HG02973 (cell line): ENCODE measurements around the gene PITPNC1.
"Not testable (repeated sequence)": the region's sequence is repeated elsewhere in the genome, so short reads cannot be mapped to it uniquely, and the experiment has no call there.

Experiments
- ATAC-seq: cut with Tn5 transposase; IDR thresholded peaks from one replicate; pipeline ENCODE4 v1.9.1; 2021; ENCODE audit warnings: moderate library complexity; ENCODE audit not compliant: unreplicated experiment

Gene PITPNC1

GRCh38 chr17:67666028-67666427 lies 288.9 kb downstream of the PITPNC1 start:
- no peak for ATAC-seq

- no peak for ATAC-seq
Measured at GRCh38 chr17:67666710-67667109, 289.6 kb downstream of the PITPNC1 start.

GRCh38 chr17:67671493-67671892 lies 294.4 kb downstream of the PITPNC1 start:
- no peak for ATAC-seq

- no peak for ATAC-seq
Measured at GRCh38 chr17:67672592-67673335, 295.7 kb downstream of the PITPNC1 start.

GRCh38 chr17:67675481-67675880 lies 298.4 kb downstream of the PITPNC1 start:
- ATAC-seq = no peak

- no peak for ATAC-seq
Measured at GRCh38 chr17:67676305-67676704, 299.2 kb downstream of the PITPNC1 start.

GRCh38 chr17:67678414-67678813 lies 301.3 kb downstream of the PITPNC1 start:
- ATAC-seq = no peak

- no peak for ATAC-seq
Measured at GRCh38 chr17:67679225-67679624, 302.1 kb downstream of the PITPNC1 start.

GRCh38 chr17:67679721-67680120 lies 302.6 kb downstream of the PITPNC1 start:
- no peak for ATAC-seq

GRCh38 chr17:67680445-67681224 lies 303.6 kb downstream of the PITPNC1 start:
- ATAC-seq = no peak

GRCh38 chr17:67682196-67682595 lies 305.1 kb downstream of the PITPNC1 start:
- ATAC-seq = no peak

GRCh38 chr17:67685351-67685750 lies 308.3 kb downstream of the PITPNC1 start:
- ATAC-seq = no peak

- ATAC-seq = no peak
Measured at GRCh38 chr17:67686241-67686640, 309.2 kb downstream of the PITPNC1 start.

GRCh38 chr17:67687511-67687910 lies 310.4 kb downstream of the PITPNC1 start:
- no peak for ATAC-seq

- no peak for ATAC-seq
Measured at GRCh38 chr17:67689534-67690177, 312.6 kb downstream of the PITPNC1 start.

- ATAC-seq = no peak
Measured at GRCh38 chr17:67693811-67694210, 316.7 kb downstream of the PITPNC1 start.

GRCh38 chr17:67696347-67696746 lies 319.3 kb downstream of the PITPNC1 start:
- ATAC-seq = no peak

GRCh38 chr17:67696853-67697498 lies 319.9 kb downstream of the PITPNC1 start:
- no peak for ATAC-seq

- ATAC-seq = no peak
Measured at GRCh38 chr17:67700037-67700724, 323.1 kb downstream of the PITPNC1 start.

- ATAC-seq = no peak
Measured at GRCh38 chr17:67700725-67701119, 323.6 kb downstream of the PITPNC1 start.

GRCh38 chr17:67702861-67703260 lies 325.8 kb downstream of the PITPNC1 start:
- ATAC-seq = not testable (repeated sequence)
